ENCODE results near the gene NPAS2. TPM values are rescaled to one million over a fixed set of nuclear protein-coding genes. Genes with fewer than 3 reads are reported as not detected.

NPAS2 gene
- total and polyA plus RNA-seq, 2 of the 8 experiments (the other 6 are each of a cell fraction or from before 2014, with no cell fraction given): 1.8 to 1.9 TPM

DNA sequence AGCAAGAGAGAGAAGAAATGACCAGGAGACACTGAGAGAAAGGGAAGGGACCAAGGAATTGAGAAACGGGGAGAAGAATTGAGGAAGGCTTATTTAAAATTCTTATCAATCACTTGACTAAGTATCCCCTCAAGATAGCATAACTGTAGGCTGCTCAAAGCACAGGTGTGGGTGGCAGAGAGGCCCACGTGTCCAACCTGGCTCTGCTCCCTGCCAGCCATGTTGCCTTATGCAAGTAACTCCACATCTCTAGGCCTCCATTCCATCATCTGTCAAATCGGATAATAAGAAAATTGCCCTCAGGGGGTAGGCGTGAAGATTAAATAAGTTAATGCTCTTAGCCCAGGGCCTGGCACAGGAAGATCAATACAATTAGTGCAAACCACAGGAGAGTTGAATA is 7.4 kb upstream of the NPAS2 start:
- DNase-seq (ENCODE audit: low read depth in 1 of 2, low spot score in 2 of 2) (no peak), FAIRE-seq (no peak)
- Histone ChIP-seq H4K91ac (replicated peaks; ENCODE audit: insufficient read length, low read length) (no peak overlapping the region), H3K23me2 (ENCODE audit: low read depth, low read length) (no peaks in the 10 kb centered on the region), H2BK120ac (replicated peaks; ENCODE audit: low read depth, low read length) (no peak overlapping the region), H3K56ac (replicated peaks; ENCODE audit: insufficient read length, low read depth, low read length) (no peak overlapping the region), H4K8ac (ENCODE audit: extremely low read depth, insufficient read depth, low read length) (no peak overlapping the region), H3K79me1 (ENCODE audit: low read depth, low read length) (no peaks in the 10 kb centered on the region), H3K4me1 (replicated peaks in 1 of 4; ENCODE audit: control insufficient read depth in 3 of 4, insufficient read depth in 4 of 4, low read length in 3 of 4) (peaks cover 0 to 10% (median 3%) of the 10 kb centered on the region in 4 experiments; a peak in 6 of 7 replicates), H2BK5ac (ENCODE audit: low read depth, low read length) (no peak overlapping the region), H2BK20ac (ENCODE audit: low read length) (no peak overlapping the region), H3K18ac (ENCODE audit: extremely low read depth, low read length) (no peak overlapping the region), H2BK12ac (ENCODE audit: low read depth, low read length) (no peak overlapping the region), H2BK15ac (ENCODE audit: low read length) (no peak overlapping the region), H3K4ac (replicated peaks; ENCODE audit: insufficient read length, low read depth, low read length) (no peak overlapping the region), H3K9ac (replicated peaks in 1 of 4; ENCODE audit: extremely low read depth in 1 of 4, low read depth in 3 of 4, low read length in 3 of 4) (no peak overlapping the region), H3K27ac (ENCODE audit: low read depth, low read length) (no peak overlapping the region), H2AK5ac (ENCODE audit: low read depth, low read length) (no peak overlapping the region), H4K20me1 (replicated peaks in 1 of 2; ENCODE audit: control insufficient read depth in 1 of 2, insufficient read depth in 2 of 2, low read length in 2 of 2) (no peaks in the 10 kb centered on the region), H2AFZ (ENCODE audit: low read length) (no peak overlapping the region), H4K5ac (ENCODE audit: insufficient read length, low read depth, low read length) (no peak overlapping the region), H3K4me2 (ENCODE audit: insufficient read depth in 1 of 2, low read depth in 2 of 2, low read length in 2 of 2) (no peak overlapping the region), H3K9me3 (ENCODE audit: insufficient read depth in 2 of 2, low read depth in 1 of 2, low read length in 1 of 2) (no peaks in the 10 kb centered on the region), H3K4me3 (ENCODE audit: extremely low read depth in 1 of 4, insufficient read depth in 2 of 4, low read depth in 3 of 4, low read length in 4 of 4) (no peak overlapping the region), H3K79me2 (ENCODE audit: control insufficient read depth in 1 of 2, insufficient read depth in 2 of 2, low read length in 2 of 2) (no peaks in the 10 kb centered on the region), H3K14ac (ENCODE audit: insufficient read length) (no peak overlapping the region), H3K27me3 (replicated peaks in 1 of 4; ENCODE audit: control insufficient read depth in 3 of 4, extremely low read depth in 1 of 4, insufficient read depth in 3 of 4, low read length in 3 of 4) (peaks cover 0 to 7% (median 6%) of the 10 kb centered on the region in 4 experiments; a peak in 6 of 7 replicates), H3K23ac (ENCODE audit: insufficient read length) (no peak overlapping the region), H3K36me3 (ENCODE audit: control insufficient read depth in 2 of 4, insufficient read depth in 4 of 4, low read length in 3 of 4) (no peaks in the 10 kb centered on the region)
- POLR2A ChIA-PET (ENCODE audit: partially characterized antibody): no interaction called here
- CTCF ChIA-PET (ENCODE audit: partially characterized antibody): no interaction called here
- WGBS, 2 experiments (ENCODE audit: extremely low coverage in 1 of 2, insufficient coverage in 1 of 2, insufficient read length in 1 of 2, insufficient replicate concordance in 2 of 2, low coverage in 1 of 2, low lambda C conversion rate in 2 of 2, missing lambda C conversion rate in 1 of 2): 82% methylated on average over 4 of the region's 4 CpGs; no CpG with 5 or more reads in 1 of the 2 experiments
- TF ChIP-seq TAF1 (IDR thresholded peaks at IDR 0.05; ENCODE audit: low read depth, low read length) (no peak), SP4 (IDR thresholded peaks at IDR 0.05; ENCODE audit: low read length) (no peak), POLR2AphosphoS5 (IDR thresholded peaks at IDR 0.05; ENCODE audit: low read depth, low read length) (no peak), KDM5A (IDR thresholded peaks at IDR 0.05; ENCODE audit: low read length) (no peak), USF2 (IDR thresholded peaks at IDR 0.05; ENCODE audit: low read length) (no peak), SIN3A (conservative IDR thresholded peaks at IDR 0.05 in 1 of 2, IDR thresholded peaks at IDR 0.05 in 1 of 2; ENCODE audit: low read depth in 1 of 2, low read length in 2 of 2) (no peak), JUN (IDR thresholded peaks at IDR 0.05; ENCODE audit: low read depth, low read length) (no peak), PHF8 (conservative IDR thresholded peaks at IDR 0.05; ENCODE audit: low read depth, low read length) (no peak), BACH1 (IDR thresholded peaks at IDR 0.05; ENCODE audit: low read length) (no peak), RBBP5 (IDR thresholded peaks at IDR 0.05; ENCODE audit: borderline replicate concordance, low read depth, low read length) (no peak), RXRA (IDR thresholded peaks at IDR 0.05; ENCODE audit: insufficient read depth, low read depth, low read length) (no peak), JUND (IDR thresholded peaks at IDR 0.05; ENCODE audit: low read length) (no peak), YY1 (IDR thresholded peaks at IDR 0.05; ENCODE audit: low read depth, low read length) (no peak)

All from H1 (cell line).